HG02678 (cell line): ENCODE results near the gene FLVCR1.
"Not testable (repeated sequence)": the region's sequence is repeated elsewhere in the genome, so short reads cannot be mapped to it uniquely, and the experiment has no call there.

ENCODE experiments used
- ATAC-seq: cut with Tn5 transposase; IDR thresholded peaks from one replicate; pipeline ENCODE4 v1.9.1; 2021; ENCODE audit warnings: mild to moderate bottlenecking, moderate library complexity; ENCODE audit not compliant: unreplicated experiment

FLVCR1 gene

DNA sequence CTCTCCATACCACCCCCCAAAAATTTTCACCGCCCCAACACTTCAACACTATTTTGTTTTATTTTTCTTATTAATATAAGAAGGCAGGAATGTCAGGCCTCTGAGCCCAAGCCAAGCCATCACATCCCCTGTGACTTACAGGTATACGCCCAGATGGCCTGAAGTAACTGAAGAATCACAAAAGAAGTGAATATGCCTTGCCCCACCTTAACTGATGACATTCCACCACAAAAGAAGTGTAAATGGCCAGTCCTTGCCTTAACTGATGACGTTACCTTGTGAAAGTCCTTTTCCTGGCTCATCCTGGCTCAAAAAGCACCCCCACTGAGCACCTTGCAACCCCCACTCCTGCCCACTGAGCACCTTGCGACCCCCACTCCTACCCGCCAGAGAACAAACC is 56.0 kb downstream of the FLVCR1 start:
- not testable (repeated sequence) for ATAC-seq

GRCh38 chr1:212914789-212915188 is 56.7 kb downstream of the FLVCR1 start:
- ATAC-seq = no peak

DNA sequence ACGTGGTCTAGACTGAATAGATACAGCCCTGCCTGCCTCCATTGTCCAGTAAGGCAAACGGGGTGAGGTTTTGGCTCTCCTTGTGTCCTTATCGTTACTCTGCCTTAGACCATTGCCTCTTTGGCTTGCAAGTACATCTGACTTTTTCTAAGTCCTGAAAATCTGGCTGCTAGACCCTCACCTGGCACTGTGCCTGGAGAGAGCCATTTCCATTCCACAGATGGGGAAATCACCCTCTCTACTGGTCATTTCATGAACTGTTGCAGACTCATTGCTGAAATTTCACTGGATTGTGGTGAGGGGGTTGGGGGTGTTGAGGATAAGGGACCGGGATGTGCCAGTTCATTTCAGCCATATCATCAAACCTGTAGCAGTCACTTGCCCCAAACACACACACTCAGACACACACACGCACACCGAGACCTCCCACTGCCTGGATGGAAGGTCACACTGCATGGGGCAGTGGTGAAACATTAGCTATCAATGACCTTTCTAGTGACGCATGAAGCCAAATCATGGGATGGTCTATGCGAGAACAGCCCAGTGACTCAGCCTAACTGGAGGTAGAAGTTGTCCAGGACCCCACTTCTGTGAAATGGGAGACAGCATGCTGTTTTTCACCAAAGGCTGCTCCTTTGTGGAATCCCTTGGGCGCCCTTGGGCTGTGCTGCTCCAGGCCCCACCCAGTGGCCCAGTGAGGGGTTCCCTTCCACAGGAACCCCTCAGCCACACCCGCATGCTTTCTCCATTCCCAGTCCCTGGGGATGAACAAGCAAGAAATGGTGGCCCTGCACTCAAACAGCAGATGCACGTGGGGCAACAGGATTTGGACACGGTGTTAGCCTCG is 57.4 kb downstream of the FLVCR1 start:
- no peak for ATAC-seq

DNA sequence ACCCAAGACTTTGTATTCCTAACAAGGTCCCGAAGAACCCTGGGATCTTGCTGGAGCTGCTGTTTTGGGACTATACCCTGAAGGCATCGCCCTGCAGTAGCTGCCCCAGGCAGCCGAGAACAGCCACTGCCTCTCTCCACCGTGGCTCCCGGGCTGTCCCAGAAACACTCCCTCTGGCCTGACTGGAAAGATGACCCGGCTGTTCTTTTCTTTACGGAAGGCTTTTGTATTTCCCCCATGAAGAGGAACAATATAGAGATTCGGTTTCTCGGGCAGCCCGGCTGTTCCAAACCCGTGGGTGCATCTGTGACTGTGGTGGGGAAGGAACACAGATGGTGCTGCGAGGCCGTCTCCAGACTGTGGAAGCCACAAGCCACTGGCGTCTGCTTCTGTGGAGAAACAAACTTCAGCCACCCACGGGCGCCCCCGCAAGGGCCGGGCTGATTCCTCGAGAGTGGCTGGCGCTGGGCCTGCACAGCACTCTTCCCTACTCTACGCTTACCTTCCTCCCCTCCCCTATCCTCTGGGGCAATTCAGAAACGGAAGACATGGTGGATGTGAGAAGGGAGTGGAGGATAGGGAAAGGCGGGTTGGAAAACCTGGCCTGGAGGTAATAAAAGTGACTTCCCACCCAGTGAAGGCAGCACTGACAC is 58.5 kb downstream of the FLVCR1 start:
- ATAC-seq = peak; percentile 48

- no peak for ATAC-seq
These were observed 59.0 kb downstream of the FLVCR1 start for GRCh38 chr1:212917134-212917485.

- no peak for ATAC-seq
These were observed 59.8 kb downstream of the FLVCR1 start for GRCh38 chr1:212917858-212918257.

DNA sequence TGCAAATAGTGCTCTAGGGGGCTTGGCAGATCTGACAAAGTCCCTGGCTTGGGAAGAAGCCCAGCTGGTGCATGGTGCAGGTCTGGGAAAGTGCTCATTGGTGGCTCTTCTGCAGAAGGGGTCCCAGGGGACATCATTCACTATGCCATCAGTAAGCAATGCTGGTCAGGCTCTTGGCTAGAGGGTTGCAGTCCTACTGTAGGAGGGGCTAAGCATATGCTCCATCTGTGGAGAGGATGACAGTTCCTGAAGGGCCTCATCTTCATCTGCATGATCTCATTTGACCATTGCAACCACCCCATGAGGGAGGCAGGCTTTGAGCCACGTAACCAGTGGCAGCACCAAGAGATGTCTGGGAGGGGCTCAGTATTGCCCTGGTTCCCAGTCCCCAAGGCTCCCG is 60.7 kb downstream of the FLVCR1 start:
- no peak for ATAC-seq

DNA sequence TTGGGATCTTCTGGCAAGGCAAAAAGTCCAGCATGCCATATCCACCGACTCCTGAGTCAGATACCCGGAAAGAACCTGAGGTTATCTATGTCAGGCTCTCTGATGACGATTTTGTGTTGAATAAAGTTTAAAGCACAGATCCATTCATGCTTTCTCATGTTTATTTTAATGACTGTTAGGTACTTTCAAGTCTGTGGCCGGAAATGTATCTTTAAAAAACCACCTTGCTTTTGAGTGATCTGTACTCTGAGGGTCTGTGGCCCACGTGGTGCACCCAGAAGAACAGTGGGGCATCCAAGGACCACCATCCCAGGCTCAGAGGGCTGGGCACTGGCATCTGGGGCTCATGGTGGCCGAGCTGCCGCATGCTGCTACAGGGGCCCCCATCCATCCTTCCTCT is 62.2 kb downstream of the FLVCR1 start:
- no peak for ATAC-seq

DNA sequence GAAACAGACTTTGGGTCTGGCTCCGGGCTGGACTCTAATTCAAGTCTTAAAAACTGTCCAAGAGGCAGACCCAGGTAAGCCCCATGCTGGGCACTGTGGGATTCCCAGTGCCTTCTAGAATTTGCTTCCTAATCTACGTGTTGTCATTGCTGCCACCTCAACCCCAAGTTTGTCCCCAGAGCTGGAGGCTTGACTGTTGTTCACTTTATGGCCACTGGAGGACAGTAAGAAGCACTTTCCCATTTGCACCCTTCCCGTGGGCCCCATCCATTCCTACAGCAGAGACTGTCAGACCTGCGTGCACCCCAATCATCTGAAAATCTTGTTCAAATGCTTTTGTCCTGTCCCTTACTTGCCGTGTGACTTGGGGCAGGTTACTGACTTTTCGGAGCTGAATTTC is 62.8 kb downstream of the FLVCR1 start:
- no peak for ATAC-seq

GRCh38 chr1:212922016-212922415 is 63.9 kb downstream of the FLVCR1 start:
- ATAC-seq = no peak

DNA sequence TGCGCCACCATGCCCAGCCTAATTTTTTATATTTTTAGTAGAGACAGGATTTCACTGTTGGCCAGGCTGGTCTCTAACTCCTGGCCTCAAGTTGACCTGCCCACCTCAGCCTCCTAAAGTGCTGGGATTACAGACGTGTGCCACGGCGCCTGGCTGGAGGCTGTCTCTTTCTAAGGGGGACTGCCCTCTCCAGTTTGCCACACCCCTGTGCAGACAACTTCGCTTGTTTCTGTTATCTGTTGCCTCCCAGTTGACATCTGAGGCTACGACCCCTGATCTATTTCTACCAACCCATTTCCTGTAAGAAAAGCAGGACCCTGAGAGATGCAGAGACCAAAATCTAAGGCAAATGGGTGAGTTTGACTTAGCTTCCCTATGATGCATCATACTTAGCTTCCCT is 68.3 kb downstream of the FLVCR1 start:
- ATAC-seq = no peak

DNA sequence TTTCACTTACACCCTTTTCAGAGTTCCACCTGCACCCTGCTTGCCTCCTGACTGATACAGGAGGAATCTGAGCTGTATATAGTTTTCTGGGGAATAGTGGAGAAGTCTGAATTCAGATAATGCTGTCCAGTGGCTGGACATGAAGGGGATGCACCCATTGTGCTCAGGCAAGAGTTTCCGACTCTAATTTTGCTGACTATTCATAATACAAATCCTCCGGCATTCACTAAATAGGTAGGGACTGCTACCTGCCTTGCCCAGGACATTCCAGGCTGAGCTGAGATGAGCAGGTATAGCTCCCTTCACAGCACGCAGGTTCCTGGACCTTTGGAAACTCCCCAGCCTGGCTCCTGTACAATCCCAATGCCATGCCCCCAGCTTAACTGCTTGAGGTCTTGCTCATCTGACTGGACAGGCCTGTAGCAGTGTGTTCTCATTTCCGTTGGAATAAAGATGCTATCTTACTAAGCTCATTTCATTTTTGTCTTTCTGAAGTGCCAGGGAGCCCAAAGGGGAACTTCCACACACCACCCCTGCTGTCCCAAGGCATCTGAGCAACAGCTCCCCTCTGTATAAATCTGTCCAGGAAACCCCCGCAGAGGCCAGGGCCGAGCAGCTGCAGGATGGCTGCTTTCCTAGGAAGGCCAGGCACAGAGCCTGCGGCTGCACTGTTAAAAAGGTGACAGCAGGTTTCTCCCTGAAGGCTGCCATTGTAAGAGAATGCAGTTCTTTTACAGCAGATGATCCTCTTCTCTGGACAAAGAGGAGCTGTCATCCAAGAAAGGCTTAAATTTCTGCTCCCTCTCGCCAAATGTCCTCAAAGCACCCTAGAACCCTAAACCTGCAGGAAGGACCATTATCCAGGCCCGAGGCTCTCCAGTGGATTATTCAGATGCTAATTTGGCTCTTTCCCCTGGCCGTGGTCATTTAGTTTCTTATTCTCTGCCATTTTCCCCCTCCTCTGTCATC is 70.5 kb downstream of the FLVCR1 start:
- ATAC-seq = peak; percentile 84

GRCh38 chr1:212930986-212931678 is 73.1 kb downstream of the FLVCR1 start:
- ATAC-seq = no peak

DNA sequence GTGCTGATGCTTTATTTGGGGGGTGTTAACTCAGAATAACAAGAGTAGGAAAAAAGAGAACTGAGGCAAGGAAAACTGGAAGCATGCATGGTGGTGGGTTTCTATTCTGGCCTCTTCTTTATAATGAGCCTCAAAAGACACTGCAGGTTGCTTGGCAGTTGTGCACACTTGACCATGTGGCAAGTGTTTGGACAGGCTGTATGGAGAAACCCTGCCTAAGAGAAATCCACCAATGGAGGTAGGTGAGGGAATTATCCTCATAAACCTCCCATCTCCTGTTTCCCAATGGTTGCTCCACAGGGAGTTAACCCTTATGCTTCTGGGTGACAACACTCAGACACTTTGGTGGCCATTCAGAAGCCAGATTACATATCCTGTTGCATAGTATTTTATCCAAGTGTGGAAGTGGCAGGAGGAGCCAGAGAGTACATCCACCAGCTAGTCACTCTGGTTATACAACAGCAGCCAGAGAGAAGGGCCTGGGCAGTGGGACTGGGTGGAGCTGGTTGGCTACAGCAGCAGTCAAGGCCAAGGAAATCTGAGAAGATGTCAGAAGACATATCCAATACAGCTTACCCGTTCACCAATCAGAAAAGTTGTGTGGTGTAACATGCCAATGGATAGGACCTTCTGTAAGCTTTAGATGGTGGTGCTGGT is 75.9 kb downstream of the FLVCR1 start:
- ATAC-seq = no peak

DNA sequence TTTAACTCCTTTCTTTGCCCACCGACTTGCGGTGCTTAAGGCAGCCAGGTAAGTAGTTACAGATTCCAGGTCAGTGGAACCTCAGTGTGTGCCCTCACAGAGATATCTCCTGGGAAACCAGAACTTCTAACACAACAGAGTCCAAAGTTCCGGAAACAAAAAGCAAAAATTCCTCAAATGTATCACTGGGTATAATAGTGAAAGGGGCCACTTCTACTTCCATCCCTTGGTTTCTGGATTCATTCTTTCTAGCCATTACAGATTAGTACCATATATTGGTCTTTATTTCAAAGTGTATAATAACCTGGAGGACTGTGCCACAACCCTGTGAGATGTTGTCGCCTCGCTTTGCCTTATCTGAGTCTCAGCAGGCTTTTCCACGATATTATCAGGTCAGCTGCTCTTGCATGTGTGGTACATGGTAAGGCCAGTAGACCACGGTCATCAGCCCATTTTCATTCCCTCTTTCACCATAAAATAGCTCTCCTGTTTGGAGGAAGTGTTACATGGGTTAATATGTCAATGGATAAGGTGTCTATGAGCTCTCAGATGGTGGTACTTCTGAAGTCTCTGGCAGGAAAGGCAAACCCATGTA is 77.4 kb downstream of the FLVCR1 start:
- no peak for ATAC-seq

- ATAC-seq = no peak
These were observed 79.0 kb downstream of the FLVCR1 start for GRCh38 chr1:212937034-212937433.

GRCh38 chr1:212938846-212939245 is 80.8 kb downstream of the FLVCR1 start:
- no peak for ATAC-seq

GRCh38 chr1:212941452-212941851 is 83.4 kb downstream of the FLVCR1 start:
- no peak for ATAC-seq

GRCh38 chr1:212942679-212943392 is 84.8 kb downstream of the FLVCR1 start:
- ATAC-seq = no peak
